H1 (cell line): Measurements from ENCODE around the gene ST6GALNAC5. TPM values are rescaled to one million over a fixed set of nuclear protein-coding genes. Genes with fewer than 3 reads are reported as not detected.

Experiments
- CTCF ChIA-PET: fragments of 300-600 bp; sonication (Branson Sonifier 250); formaldehyde crosslinking; loops from one replicate; lab custom pipeline; 2021; ENCODE audit not compliant: partially characterized antibody; lab: Charles Lee
- POLR2A ChIA-PET: fragments of 300-600 bp; sonication (Branson Sonifier 250); formaldehyde crosslinking; loops from one replicate; lab custom pipeline; 2021; ENCODE audit warnings: inconsistent platforms; ENCODE audit not compliant: partially characterized antibody; lab: Charles Lee
- DNase-seq, 2 experiments: peaks; one replicate each; pipeline versions ENCODE4 v3.0.0 to v3.0.0-alpha.2; 2010 to 2022; ENCODE audit warnings: low spot score in 2 of 2, low read depth in 1 of 2, mixed read lengths in 1 of 2
- FAIRE-seq: peaks from 2 replicates; lab custom pipeline; 2011; peaks lifted over from hg19 to GRCh38; lab: Jason Lieb, UNC
- H2AFZ ChIP-seq: 2 replicates; pipeline ENCODE4 v1.8.1; 2012; ENCODE audit warnings: low read length, inconsistent platforms
- H2AK5ac ChIP-seq: 2 replicates; pipeline ENCODE4 v1.6.1; 2013; ENCODE audit warnings: low read depth, low read length
- H2BK120ac ChIP-seq: replicated peaks from 2 replicates; pipeline ENCODE3; 2013; ENCODE audit warnings: low read depth, low read length, inconsistent platforms
- H2BK12ac ChIP-seq: 2 replicates; pipeline ENCODE4 v1.6.1; 2013; ENCODE audit warnings: low read depth, low read length
- H2BK15ac ChIP-seq: 2 replicates; pipeline ENCODE4 v1.6.1; 2013; ENCODE audit warnings: low read length
- H2BK20ac ChIP-seq: 2 replicates; pipeline ENCODE4 v1.6.1; 2013; ENCODE audit warnings: low read length
- H2BK5ac ChIP-seq: 2 replicates; pipeline ENCODE4 v1.6.1; 2013; ENCODE audit warnings: low read depth, low read length
- H3K14ac ChIP-seq: 2 replicates; pipeline ENCODE4 v1.6.1; 2013; ENCODE audit warnings: inconsistent platforms; ENCODE audit not compliant: insufficient read length
- H3K18ac ChIP-seq: 2 replicates; pipeline ENCODE4 v1.6.1; 2013; ENCODE audit warnings: low read length; ENCODE audit errors: extremely low read depth
- H3K23ac ChIP-seq: 2 replicates; pipeline ENCODE4 v1.6.1; 2013; ENCODE audit warnings: inconsistent platforms; ENCODE audit not compliant: insufficient read length
- H3K23me2 ChIP-seq: 2 replicates; pipeline ENCODE4 v1.6.1; 2013; ENCODE audit warnings: low read depth, low read length
- H3K27ac ChIP-seq: 2 replicates; pipeline ENCODE4 v1.6.1; 2011; ENCODE audit warnings: low read depth, low read length, inconsistent platforms
- H3K27me3 ChIP-seq, 4 experiments: replicated peaks in 1 of 4; 1 replicate in 1 of 4; 2 replicates in 3 of 4; pipeline versions ENCODE4 v1.6.1 to v1.8.1; 2011 to 2013; ENCODE audit warnings: low read length in 3 of 4, mild to moderate bottlenecking in 3 of 4, inconsistent platforms in 2 of 4, mixed read lengths in 2 of 4, moderate library complexity in 1 of 4; ENCODE audit not compliant: control insufficient read depth in 3 of 4, insufficient read depth in 3 of 4; ENCODE audit errors: extremely low read depth in 1 of 4
- H3K36me3 ChIP-seq, 4 experiments: 2 replicates each; pipeline versions ENCODE4 v1.6.1 to v1.8.1; 2011 to 2013; ENCODE audit warnings: mild to moderate bottlenecking in 4 of 4, low read length in 3 of 4, moderate library complexity in 2 of 4, control low read depth in 1 of 4, inconsistent platforms in 1 of 4; ENCODE audit not compliant: insufficient read depth in 4 of 4, control insufficient read depth in 2 of 4
- H3K4ac ChIP-seq: replicated peaks from 2 replicates; pipeline ENCODE3; 2013; ENCODE audit warnings: low read length, low read depth, mixed read lengths, inconsistent platforms; ENCODE audit not compliant: insufficient read length
- H3K4me1 ChIP-seq, 4 experiments: replicated peaks in 1 of 4; 1 replicate in 1 of 4; 2 replicates in 3 of 4; pipeline versions ENCODE4 v1.6.1 to v1.8.1; 2011 to 2013; ENCODE audit warnings: low read length in 3 of 4, inconsistent platforms in 2 of 4, mixed read lengths in 1 of 4; ENCODE audit not compliant: insufficient read depth in 4 of 4, control insufficient read depth in 3 of 4
- H3K4me2 ChIP-seq, 2 experiments: 2 replicates each; pipeline versions ENCODE4 v1.6.1 to v1.8.1; 2011 to 2013; ENCODE audit warnings: low read depth in 2 of 2, low read length in 2 of 2, control low read depth in 1 of 2, inconsistent platforms in 1 of 2, mild to moderate bottlenecking in 1 of 2; ENCODE audit not compliant: insufficient read depth in 1 of 2
- H3K4me3 ChIP-seq, 4 experiments: fragments of 200-600, 300-600 bp in 1 of 4; sonication (generic), shearing (Covaris generic), sonication (Bioruptor Twin) in 1 of 4; 2 replicates each; pipeline versions ENCODE4 v1.5.1 to v1.8.1; 2011 to 2016; ENCODE audit warnings: low read length in 4 of 4, low read depth in 3 of 4, control low read depth in 2 of 4, inconsistent platforms in 2 of 4, mild to moderate bottlenecking in 2 of 4, mixed read lengths in 1 of 4, moderate library complexity in 1 of 4; ENCODE audit not compliant: insufficient read depth in 2 of 4; ENCODE audit errors: extremely low read depth in 1 of 4
- H3K56ac ChIP-seq: replicated peaks from 2 replicates; pipeline ENCODE3; 2013; ENCODE audit warnings: low read depth, mild to moderate bottlenecking, mixed read lengths, low read length, inconsistent platforms; ENCODE audit not compliant: insufficient read length
- H3K79me1 ChIP-seq: 2 replicates; pipeline ENCODE4 v1.6.1; 2013; ENCODE audit warnings: low read depth, low read length, control low read depth
- H3K79me2 ChIP-seq, 2 experiments: 2 replicates each; pipeline versions ENCODE4 v1.6.1 to v1.8.1; 2012 to 2013; ENCODE audit warnings: low read length in 2 of 2, mild to moderate bottlenecking in 2 of 2, inconsistent platforms in 1 of 2; ENCODE audit not compliant: insufficient read depth in 2 of 2, control insufficient read depth in 1 of 2
- H3K9ac ChIP-seq, 4 experiments: replicated peaks in 1 of 4; 1 replicate in 1 of 4; 2 replicates in 3 of 4; pipeline versions ENCODE4 v1.6.1 to v1.8.1; 2011 to 2013; ENCODE audit warnings: low read depth in 3 of 4, low read length in 3 of 4, control low read depth in 2 of 4, mild to moderate bottlenecking in 2 of 4, moderate library complexity in 2 of 4, inconsistent platforms in 1 of 4; ENCODE audit errors: extremely low read depth in 1 of 4
- H3K9me3 ChIP-seq, 2 experiments: 2 replicates each; pipeline versions ENCODE4 v1.6.1 to v1.8.1; 2012 to 2013; ENCODE audit warnings: mild to moderate bottlenecking in 2 of 2, moderate library complexity in 2 of 2, control low read depth in 1 of 2, inconsistent platforms in 1 of 2, low read depth in 1 of 2, low read length in 1 of 2, mixed read lengths in 1 of 2; ENCODE audit not compliant: insufficient read depth in 2 of 2
- H4K20me1 ChIP-seq, 2 experiments: replicated peaks in 1 of 2; 2 replicates each; pipeline versions ENCODE3 to v1.8.1; 2011 to 2013; ENCODE audit warnings: inconsistent platforms in 2 of 2, low read length in 2 of 2, mild to moderate bottlenecking in 1 of 2; ENCODE audit not compliant: insufficient read depth in 2 of 2, control insufficient read depth in 1 of 2
- H4K5ac ChIP-seq: 2 replicates; pipeline ENCODE4 v1.6.1; 2013; ENCODE audit warnings: low read length, low read depth, mixed read lengths, inconsistent platforms; ENCODE audit not compliant: insufficient read length
- H4K8ac ChIP-seq: 2 replicates; pipeline ENCODE4 v1.8.0; 2013; ENCODE audit warnings: mild to moderate bottlenecking, moderate library complexity, low read length, inconsistent platforms; ENCODE audit not compliant: insufficient read depth; ENCODE audit errors: extremely low read depth
- H4K91ac ChIP-seq: replicated peaks from 2 replicates; pipeline ENCODE3; 2013; ENCODE audit warnings: low read length, mixed read lengths, inconsistent platforms; ENCODE audit not compliant: insufficient read length
- BRCA1 ChIP-seq: IDR thresholded peaks from 2 replicates; pipeline ENCODE4 v1.6.1; 2012; ENCODE audit warnings: low read depth, low read length, improper control_type of control experiment
- CHD2 ChIP-seq: IDR thresholded peaks from 2 replicates; pipeline ENCODE4 v1.6.1; 2012; ENCODE audit warnings: low read length, improper control_type of control experiment
- CREB1 ChIP-seq: IDR thresholded peaks from 2 replicates; pipeline ENCODE4 v1.6.1; 2012; ENCODE audit warnings: inconsistent platforms
- KDM4A ChIP-seq: IDR thresholded peaks from one replicate; pipeline ENCODE4 v1.7.1; 2012; ENCODE audit warnings: low read depth, mild to moderate bottlenecking, moderate library complexity, low read length, inconsistent platforms; ENCODE audit not compliant: severe bottlenecking
- SP4 ChIP-seq: IDR thresholded peaks from 2 replicates; pipeline ENCODE4 v1.6.1; 2012; ENCODE audit warnings: low read length, inconsistent platforms
- TAF7 ChIP-seq: optimal IDR thresholded peaks from 2 replicates; pipeline ENCODE3; 2011; ENCODE audit warnings: low read depth, mild to moderate bottlenecking, inconsistent platforms, low read length, moderate library complexity, borderline replicate concordance
- WGBS, 2 experiments: shearing (Covaris generic) in 1 of 2; methylation state at CpG; one replicate each; pipeline versions ENCODE4 v1.1.6 to v1.1.7; 2013 to 2015; ENCODE audit warnings: low lambda C conversion rate in 2 of 2, mixed read lengths in 2 of 2, inconsistent platforms in 1 of 2, low coverage in 1 of 2, missing lambda C conversion rate in 1 of 2; ENCODE audit not compliant: insufficient replicate concordance in 2 of 2, insufficient coverage in 1 of 2, insufficient read length in 1 of 2; ENCODE audit errors: extremely low coverage in 1 of 2, missing lambda C conversion rate in 1 of 2; 5-methylcytosine and 5-hydroxymethylcytosine counted together
- polyA plus RNA-seq, 7 experiments: library from polyadenylated mRNA; depleted of rRNA in 3 of 7; stranded (reverse) in 5 of 7; unstranded in 2 of 7; fragments of >200 nt in 5 of 7; fragments of 200-250 nt in 2 of 7; gene quantifications; 1 replicate in 5 of 7; 2 replicates in 1 of 7; 4 replicates in 1 of 7; pipeline versions ENCODE4 v1.2.1 to v1.2.3, GENCODE V29; 2011 to 2013; ENCODE audit warnings: missing spikeins in 2 of 7, mixed read lengths in 2 of 7
- total RNA-seq: library from RNA; stranded (reverse); fragmentation: NEBNext Ultra II Directional; extraction: Animal tissue kit (Norgen Biotek cat#: 25700); gene quantifications from 2 replicates; pipeline ENCODE4 v1.2.1, GENCODE V29; 2021
- TF ChIP-seq, protein P1 (sequence below), 3 experiments: IDR thresholded peaks; 1 replicate in 2 of 3; 2 replicates in 1 of 3; pipeline versions ENCODE4 v1.5.1 to v1.6.1; 2011; ENCODE audit warnings: low read length in 3 of 3, mild to moderate bottlenecking in 3 of 3, inconsistent platforms in 2 of 3, low read depth in 1 of 3, moderate library complexity in 1 of 3; ENCODE audit not compliant: insufficient read depth in 1 of 3; ENCODE audit errors: control extremely low read depth in 1 of 3

Gene ST6GALNAC5
- total and polyA plus RNA-seq, 2 of the 8 experiments (the other 6 are each of a cell fraction or from before 2014, with no cell fraction given): 6.2 to 7.3 TPM

DNA sequence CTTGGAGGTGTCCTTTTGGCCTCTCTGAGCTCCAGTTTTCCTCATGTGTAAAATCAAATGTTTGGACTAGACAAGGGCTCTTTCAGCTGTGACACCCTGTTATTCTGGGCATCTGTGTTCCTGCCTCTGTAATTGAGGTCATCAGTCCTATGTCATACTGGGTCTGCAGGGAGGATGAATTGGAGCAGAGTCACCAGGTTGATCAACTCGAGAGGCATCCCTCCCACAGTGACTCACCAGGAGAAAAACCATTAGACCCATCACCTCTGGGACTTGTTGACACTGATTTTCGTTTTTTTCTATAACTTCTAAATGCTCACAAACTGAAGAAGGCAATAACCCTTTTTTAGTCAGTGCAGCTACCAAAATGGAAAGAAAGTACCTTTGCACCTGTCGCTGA is 82.2 kb downstream of the ST6GALNAC5 start:
- Histone ChIP-seq H4K8ac (no peak overlapping the region), H2BK20ac (no peak overlapping the region), H2BK5ac (no peak overlapping the region), H3K4me2 (no peak overlapping the region), H2AK5ac (no peak overlapping the region), H3K23me2 (no peaks in the 10 kb centered on the region), H3K4ac (no peak overlapping the region), H3K27me3 (no peaks in the 10 kb centered on the region), H3K23ac (no peak overlapping the region), H2BK120ac (no peak overlapping the region), H3K79me2 (no peaks in the 10 kb centered on the region), H2BK15ac (no peak overlapping the region), H2AFZ (no peak overlapping the region), H3K27ac (no peak overlapping the region), H3K36me3 (no peaks in the 10 kb centered on the region), H3K14ac (no peak overlapping the region), H3K79me1 (no peaks in the 10 kb centered on the region), H3K9ac (no peak overlapping the region; a peak in 1 of 7 replicates), H3K9me3 (no peaks in the 10 kb centered on the region), H4K91ac (no peak overlapping the region), H3K4me1 (no peaks in the 10 kb centered on the region), H2BK12ac (no peak overlapping the region), H3K18ac (no peak overlapping the region), H4K20me1 (no peaks in the 10 kb centered on the region), H3K4me3 (no peak overlapping the region), H3K56ac (no peak overlapping the region), H4K5ac (no peak overlapping the region)
- no peak for FAIRE-seq
- TF ChIP-seq TAF7: no peak
- no peak for TF ChIP-seq SP4
- no peak for TF ChIP-seq CHD2
- no peak for TF ChIP-seq BRCA1
- TF ChIP-seq, protein P1, sequence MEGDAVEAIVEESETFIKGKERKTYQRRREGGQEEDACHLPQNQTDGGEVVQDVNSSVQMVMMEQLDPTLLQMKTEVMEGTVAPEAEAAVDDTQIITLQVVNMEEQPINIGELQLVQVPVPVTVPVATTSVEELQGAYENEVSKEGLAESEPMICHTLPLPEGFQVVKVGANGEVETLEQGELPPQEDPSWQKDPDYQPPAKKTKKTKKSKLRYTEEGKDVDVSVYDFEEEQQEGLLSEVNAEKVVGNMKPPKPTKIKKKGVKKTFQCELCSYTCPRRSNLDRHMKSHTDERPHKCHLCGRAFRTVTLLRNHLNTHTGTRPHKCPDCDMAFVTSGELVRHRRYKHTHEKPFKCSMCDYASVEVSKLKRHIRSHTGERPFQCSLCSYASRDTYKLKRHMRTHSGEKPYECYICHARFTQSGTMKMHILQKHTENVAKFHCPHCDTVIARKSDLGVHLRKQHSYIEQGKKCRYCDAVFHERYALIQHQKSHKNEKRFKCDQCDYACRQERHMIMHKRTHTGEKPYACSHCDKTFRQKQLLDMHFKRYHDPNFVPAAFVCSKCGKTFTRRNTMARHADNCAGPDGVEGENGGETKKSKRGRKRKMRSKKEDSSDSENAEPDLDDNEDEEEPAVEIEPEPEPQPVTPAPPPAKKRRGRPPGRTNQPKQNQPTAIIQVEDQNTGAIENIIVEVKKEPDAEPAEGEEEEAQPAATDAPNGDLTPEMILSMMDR (IDR thresholded peaks at IDR 0.05; ENCODE audit: control extremely low read depth in 1 of 3, insufficient read depth in 1 of 3, low read depth in 1 of 3, low read length in 3 of 3): no peak
- no peak for TF ChIP-seq CREB1
- no peak for TF ChIP-seq KDM4A
- 82% methylated on average over 3 of the region's 3 CpGs; no CpG with 5 or more reads in 1 of the 2 experiments for WGBS, 2 experiments
- DNase-seq: no peak
- ChIA-PET POLR2A (no interaction called here), CTCF (interaction anchor here (0.8 to 1.7 kb wide), 3 partner anchors 9 to 66 kb away, joined by 3 to 5 read pairs (median 3); no protein-coding TSS in a partner anchor)
